ENCODE measurements around the gene MAGI3. TPM values are rescaled to one million over a fixed set of nuclear protein-coding genes. Genes with fewer than 3 reads are reported as not detected.
A peak's percentile ranks its signal among the peaks of the same experiment; 100 is the strongest.

The MAGI3 gene
- total RNA-seq, 3 donors from 2014 or later = 48.6 to 65.4 (median 62.9) TPM

- Histone ChIP-seq H3K36me3 (ENCODE audit: low read depth) (peaks cover under 1% of the 10 kb centered on the region), H3K4me1 (ENCODE audit: low read depth) (no peaks in the 10 kb centered on the region), H3K9me3 (no peaks in the 10 kb centered on the region), H3K4me3 (no peak overlapping the region)
- intact Hi-C loops (cut with DNase I, micrococcal nuclease) = loop anchor here (10.0 kb wide), 2 partner anchors 533 to 543 kb away; no protein-coding TSS in a partner anchor
- TF ChIP-seq, protein P1, sequence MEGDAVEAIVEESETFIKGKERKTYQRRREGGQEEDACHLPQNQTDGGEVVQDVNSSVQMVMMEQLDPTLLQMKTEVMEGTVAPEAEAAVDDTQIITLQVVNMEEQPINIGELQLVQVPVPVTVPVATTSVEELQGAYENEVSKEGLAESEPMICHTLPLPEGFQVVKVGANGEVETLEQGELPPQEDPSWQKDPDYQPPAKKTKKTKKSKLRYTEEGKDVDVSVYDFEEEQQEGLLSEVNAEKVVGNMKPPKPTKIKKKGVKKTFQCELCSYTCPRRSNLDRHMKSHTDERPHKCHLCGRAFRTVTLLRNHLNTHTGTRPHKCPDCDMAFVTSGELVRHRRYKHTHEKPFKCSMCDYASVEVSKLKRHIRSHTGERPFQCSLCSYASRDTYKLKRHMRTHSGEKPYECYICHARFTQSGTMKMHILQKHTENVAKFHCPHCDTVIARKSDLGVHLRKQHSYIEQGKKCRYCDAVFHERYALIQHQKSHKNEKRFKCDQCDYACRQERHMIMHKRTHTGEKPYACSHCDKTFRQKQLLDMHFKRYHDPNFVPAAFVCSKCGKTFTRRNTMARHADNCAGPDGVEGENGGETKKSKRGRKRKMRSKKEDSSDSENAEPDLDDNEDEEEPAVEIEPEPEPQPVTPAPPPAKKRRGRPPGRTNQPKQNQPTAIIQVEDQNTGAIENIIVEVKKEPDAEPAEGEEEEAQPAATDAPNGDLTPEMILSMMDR (IDR thresholded peaks at IDR 0.05) = no peak
- DNase-seq (no peak), ATAC-seq (no peak)
These were observed 287.8 kb downstream of the MAGI3 start for GRCh38 chr1:113678159-113678469.

DNA sequence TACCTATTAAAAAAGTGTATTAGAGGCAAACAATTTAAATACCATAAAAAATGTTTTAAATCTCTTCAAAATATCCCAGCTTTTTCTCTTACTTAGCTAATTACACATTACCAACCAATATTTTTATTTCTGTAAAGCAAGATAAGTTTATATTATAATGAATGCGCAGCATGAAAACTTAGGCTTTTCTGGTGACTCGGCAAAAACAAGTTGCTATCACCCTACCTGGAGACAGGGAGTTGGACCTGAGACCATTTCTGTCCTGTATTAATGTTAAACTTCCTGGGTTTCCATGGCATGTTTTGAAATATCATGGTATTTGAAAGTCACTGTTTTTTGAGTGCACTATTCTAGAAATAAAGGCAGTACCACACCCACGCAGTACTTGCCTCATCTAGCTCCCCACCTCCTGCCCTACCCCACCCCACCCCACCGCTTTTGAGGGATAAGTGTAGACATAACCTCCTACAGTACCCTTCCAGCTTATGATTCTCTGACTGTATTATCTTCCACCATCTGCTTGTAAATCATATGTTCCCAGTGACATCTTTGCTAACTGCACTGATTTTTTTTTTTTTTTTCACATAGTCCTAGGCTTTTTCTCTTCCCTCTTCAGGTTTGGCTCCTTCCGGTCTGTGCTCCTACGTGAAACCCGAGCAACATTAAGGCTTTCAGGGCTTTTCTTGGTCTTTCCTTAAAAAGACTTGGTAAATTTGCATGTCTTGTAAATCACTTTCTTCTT is 291.5 kb downstream of the MAGI3 start:
- intact Hi-C loops (cut with DNase I, micrococcal nuclease) = no loop called here

GRCh38 chr1:113683384-113684152 is 293.3 kb downstream of the MAGI3 start:
- no peak overlapping the region for H3K4me3 ChIP-seq
- ATAC-seq (no peak), DNase-seq (no peak)
- intact Hi-C loops (cut with DNase I, micrococcal nuclease) = no loop called here
- TF ChIP-seq, protein P1 (IDR thresholded peaks at IDR 0.05) = no peak
- no peaks in the 10 kb centered on the region for H3K4me1 ChIP-seq (ENCODE audit: low read depth)
- no peaks in the 10 kb centered on the region for H3K9me3 ChIP-seq
- H3K36me3 ChIP-seq (ENCODE audit: low read depth) = no peaks in the 10 kb centered on the region

More for the DNA sequence above, 291.5 kb downstream of the MAGI3 start:
- H3K36me3 ChIP-seq (ENCODE audit: low read depth) = no peaks in the 10 kb centered on the region
- TF ChIP-seq, protein P1 (IDR thresholded peaks at IDR 0.05) = no peak
- no peak for DNase-seq
- no peaks in the 10 kb centered on the region for H3K9me3 ChIP-seq
- H3K4me3 ChIP-seq = no peak overlapping the region
- no peak for ATAC-seq
- H3K4me1 ChIP-seq (ENCODE audit: low read depth) = no peaks in the 10 kb centered on the region

GRCh38 chr1:113684153-113684541 is 293.8 kb downstream of the MAGI3 start:
- TF ChIP-seq, protein P1 (IDR thresholded peaks at IDR 0.05) = no peak
- Histone ChIP-seq H3K4me1 (ENCODE audit: low read depth) (no peaks in the 10 kb centered on the region), H3K9me3 (no peaks in the 10 kb centered on the region), H3K4me3 (no peak overlapping the region), H3K36me3 (ENCODE audit: low read depth) (no peaks in the 10 kb centered on the region)
- DNase-seq (peak; percentile 28 to 74 (median 33)), ATAC-seq (peak; percentile 52)
- intact Hi-C loops (cut with DNase I, micrococcal nuclease) = no loop called here

DNA sequence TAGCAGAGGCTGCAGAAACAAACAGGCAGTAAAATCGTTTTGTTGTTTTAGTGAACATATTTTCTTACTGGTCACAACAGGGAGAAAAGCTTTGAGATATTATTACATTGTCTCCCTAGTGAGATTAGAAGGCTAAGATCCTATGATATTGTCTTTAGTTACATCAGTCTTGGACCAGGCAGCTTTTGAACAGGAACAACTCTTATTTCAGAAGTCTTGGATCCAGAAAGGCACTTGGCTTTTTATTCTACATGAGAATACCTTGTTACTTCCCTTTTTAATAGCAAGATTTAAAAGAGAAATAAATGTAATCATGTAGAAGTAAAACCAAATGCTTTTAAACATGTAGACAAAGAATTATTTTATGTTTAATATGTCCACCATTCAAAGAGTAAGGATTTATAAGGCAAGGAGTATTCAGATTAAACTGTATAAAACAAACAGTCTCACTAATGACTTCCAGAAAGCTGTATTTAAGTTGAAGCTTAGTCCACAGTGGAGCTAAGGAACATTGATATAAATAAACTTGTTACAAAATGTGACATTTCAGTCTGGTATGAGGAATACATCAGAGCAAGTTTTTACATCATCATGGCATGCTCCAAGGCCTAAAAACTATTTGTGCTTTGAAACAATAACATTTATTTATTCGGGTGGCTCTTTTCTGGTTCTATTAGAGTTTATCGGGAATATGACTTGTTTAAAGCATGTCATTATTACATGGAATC is 296.7 kb downstream of the MAGI3 start:
- TF ChIP-seq, protein P1 (IDR thresholded peaks at IDR 0.05) = no peak
- no peak overlapping the region for H3K4me3 ChIP-seq
- ATAC-seq (no peak), DNase-seq (no peak)
- intact Hi-C loops (cut with DNase I, micrococcal nuclease) = no loop called here
- no peaks in the 10 kb centered on the region for H3K4me1 ChIP-seq (ENCODE audit: low read depth)
- H3K36me3 ChIP-seq (ENCODE audit: low read depth) = no peaks in the 10 kb centered on the region
- H3K9me3 ChIP-seq = no peaks in the 10 kb centered on the region

Data from mucosa of descending colon (tissue), 3 donors.